K562 (cell line): ENCODE measurements around the gene SLC13A3. TPM values are rescaled to one million over a fixed set of nuclear protein-coding genes. Genes with fewer than 3 reads are reported as not detected.

Experiments
- CBFA2T3 ChIP-seq: fragments of 450-650 bp; IDR thresholded peaks from 2 replicates; pipeline ENCODE4 v1.6.1; 2017
- DDX20 ChIP-seq: fragments of 450-650 bp; IDR thresholded peaks from 2 replicates; pipeline ENCODE4 v1.6.1; 2016; ENCODE audit warnings: missing genetic modification characterization, low read depth, mild to moderate bottlenecking, missing compliant biosample characterization, moderate library complexity
- FOSL1 ChIP-seq: fragments of 200-800 bp; sonication (Bioruptor generic); conservative IDR thresholded peaks from 2 replicates; pipeline ENCODE4 v1.6.1; 2016; ENCODE audit warnings: missing genetic modification characterization, missing compliant biosample characterization
- JUN ChIP-seq, 2 experiments: sonication (generic) in 1 of 2; formaldehyde crosslinking in 1 of 2; IDR thresholded peaks; 2 replicates each; pipeline versions ENCODE4 v1.6.1 to v1.8.0; 2012 to 2022; ENCODE audit warnings: borderline replicate concordance in 2 of 2, mild to moderate bottlenecking in 2 of 2, improper control_type of control experiment in 1 of 2, low read depth in 1 of 2, low read length in 1 of 2, missing genetic modification reagents in 1 of 2
- JUND ChIP-seq, 2 experiments: IDR thresholded peaks; 2 replicates in 1 of 2; 3 replicates in 1 of 2; pipeline ENCODE4 v1.6.1; 2011; ENCODE audit warnings: borderline replicate concordance in 2 of 2, low read depth in 2 of 2, low read length in 2 of 2, improper control_type of control experiment in 1 of 2, missing biosample characterization in 1 of 2, missing genetic modification characterization in 1 of 2, missing genetic modification reagents in 1 of 2
- PURB ChIP-seq: sonication (generic); formaldehyde crosslinking; IDR thresholded peaks from 2 replicates; pipeline ENCODE4 v1.9.0; 2021; ENCODE audit warnings: low read depth, mild to moderate bottlenecking, missing genetic modification reagents
- RNF2 ChIP-seq: sonication (generic); IDR thresholded peaks from 2 replicates; pipeline ENCODE4 v1.6.1; 2016
- TCF3 ChIP-seq: sonication (generic); formaldehyde crosslinking; IDR thresholded peaks from 2 replicates; pipeline ENCODE4 v1.4.0; 2020; ENCODE audit warnings: mild to moderate bottlenecking, missing genetic modification reagents
- TRIM24 ChIP-seq, 2 experiments: fragments of 450-650 bp; IDR thresholded peaks; 2 replicates each; pipeline ENCODE4 v1.6.1; 2016
- ZNF316 ChIP-seq: fragments of 450-650 bp; IDR thresholded peaks from 2 replicates; pipeline ENCODE4 v1.6.1; 2016
- polyA plus RNA-seq, 8 experiments: library from polyadenylated mRNA; depleted of rRNA in 4 of 8; stranded (reverse) in 5 of 8; unstranded in 3 of 8; fragments of >200 nt; fragmentation: Nextera tagmentation in 2 of 8; fragmentation: Illumina TruSeq in 1 of 8; extraction: Ambion mirVana in 2 of 8; extraction: Trizol in 1 of 8; gene quantifications; 2 replicates each; pipeline versions ENCODE4 v1.2.1 to v1.2.3, GENCODE V29; 2011 to 2014; ENCODE audit warnings: inconsistent platforms in 1 of 8, missing spikeins in 1 of 8
- total RNA-seq, 7 experiments: library from RNA; depleted of rRNA in 6 of 7; stranded (reverse); fragments of >200 nt in 6 of 7; fragmentation: Illumina TruSeq in 2 of 7; extraction: Trizol in 2 of 7; gene quantifications; 2 replicates each; pipeline versions ENCODE4 v1.2.1 to v1.2.3, GENCODE V29; 2011 to 2021; ENCODE audit warnings: low replicate concordance in 1 of 7
- TF ChIP-seq, protein P1 (sequence below): fragments of 450-650 bp; IDR thresholded peaks from 2 replicates; pipeline ENCODE4 v1.6.1; 2016; ENCODE audit warnings: low read depth
- TF ChIP-seq, protein P2 (sequence below), 2 experiments: fragments of 450-650 bp in 1 of 2; sonication (generic) in 1 of 2; formaldehyde crosslinking in 1 of 2; IDR thresholded peaks in 1 of 2; conservative IDR thresholded peaks in 1 of 2; 2 replicates each; pipeline versions ENCODE4 v1.6.1 to v1.8.1; 2016 to 2023; ENCODE audit warnings: mild to moderate bottlenecking in 2 of 2, moderate library complexity in 2 of 2, inconsistent platforms in 1 of 2, missing genetic modification reagents in 1 of 2
- TF ChIP-seq, protein P3 (sequence below): fragments of 450-650 bp; IDR thresholded peaks from 2 replicates; pipeline ENCODE4 v1.6.1; 2016; ENCODE audit warnings: antibody characterized with exemption
- TF ChIP-seq, protein P4 (sequence below), 2 experiments: fragments of 450-650 bp; conservative IDR thresholded peaks; 2 replicates each; pipeline ENCODE4 v1.6.1; 2017; ENCODE audit warnings: mild to moderate bottlenecking in 2 of 2, moderate library complexity in 2 of 2

SLC13A3 gene
- total and polyA plus RNA-seq, 9 of the 15 experiments (the other 6 are each of a cell fraction or from before 2014, with no cell fraction given): 5.5 to 16.4 (median 8.5) TPM

DNA sequence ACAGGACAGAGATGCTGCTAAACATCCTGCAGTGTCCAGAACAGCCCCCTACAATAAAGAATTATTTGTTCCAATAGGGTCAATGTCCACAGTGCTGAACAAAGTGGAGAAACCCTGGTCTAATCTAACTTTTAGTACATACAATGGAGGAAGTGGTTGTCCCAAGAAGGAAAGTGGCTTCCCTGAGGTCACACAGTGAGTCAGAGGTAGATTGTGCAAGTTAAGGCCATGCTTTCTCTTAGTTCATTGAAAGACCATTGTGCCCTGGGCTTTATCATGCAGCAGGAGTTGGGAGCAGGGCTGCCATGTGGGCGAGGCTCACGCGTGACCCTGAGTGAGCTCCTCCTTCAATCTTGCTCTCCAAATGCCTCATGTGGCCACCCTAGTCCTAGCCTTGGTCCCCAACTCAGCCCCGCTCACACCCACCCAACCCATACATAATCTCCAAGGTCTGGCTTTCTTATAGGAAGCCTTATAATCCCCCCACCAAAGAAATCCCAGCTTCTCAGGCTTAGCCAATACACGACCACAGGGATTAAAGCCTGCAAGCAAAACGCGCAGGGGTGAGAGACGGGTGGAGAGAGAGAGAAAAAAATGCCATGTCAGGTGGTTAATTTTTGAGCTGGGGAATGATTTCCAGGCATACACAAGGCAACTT, 19.9 kb downstream of the SLC13A3 start (continued):
- TF ChIP-seq, protein P1, sequence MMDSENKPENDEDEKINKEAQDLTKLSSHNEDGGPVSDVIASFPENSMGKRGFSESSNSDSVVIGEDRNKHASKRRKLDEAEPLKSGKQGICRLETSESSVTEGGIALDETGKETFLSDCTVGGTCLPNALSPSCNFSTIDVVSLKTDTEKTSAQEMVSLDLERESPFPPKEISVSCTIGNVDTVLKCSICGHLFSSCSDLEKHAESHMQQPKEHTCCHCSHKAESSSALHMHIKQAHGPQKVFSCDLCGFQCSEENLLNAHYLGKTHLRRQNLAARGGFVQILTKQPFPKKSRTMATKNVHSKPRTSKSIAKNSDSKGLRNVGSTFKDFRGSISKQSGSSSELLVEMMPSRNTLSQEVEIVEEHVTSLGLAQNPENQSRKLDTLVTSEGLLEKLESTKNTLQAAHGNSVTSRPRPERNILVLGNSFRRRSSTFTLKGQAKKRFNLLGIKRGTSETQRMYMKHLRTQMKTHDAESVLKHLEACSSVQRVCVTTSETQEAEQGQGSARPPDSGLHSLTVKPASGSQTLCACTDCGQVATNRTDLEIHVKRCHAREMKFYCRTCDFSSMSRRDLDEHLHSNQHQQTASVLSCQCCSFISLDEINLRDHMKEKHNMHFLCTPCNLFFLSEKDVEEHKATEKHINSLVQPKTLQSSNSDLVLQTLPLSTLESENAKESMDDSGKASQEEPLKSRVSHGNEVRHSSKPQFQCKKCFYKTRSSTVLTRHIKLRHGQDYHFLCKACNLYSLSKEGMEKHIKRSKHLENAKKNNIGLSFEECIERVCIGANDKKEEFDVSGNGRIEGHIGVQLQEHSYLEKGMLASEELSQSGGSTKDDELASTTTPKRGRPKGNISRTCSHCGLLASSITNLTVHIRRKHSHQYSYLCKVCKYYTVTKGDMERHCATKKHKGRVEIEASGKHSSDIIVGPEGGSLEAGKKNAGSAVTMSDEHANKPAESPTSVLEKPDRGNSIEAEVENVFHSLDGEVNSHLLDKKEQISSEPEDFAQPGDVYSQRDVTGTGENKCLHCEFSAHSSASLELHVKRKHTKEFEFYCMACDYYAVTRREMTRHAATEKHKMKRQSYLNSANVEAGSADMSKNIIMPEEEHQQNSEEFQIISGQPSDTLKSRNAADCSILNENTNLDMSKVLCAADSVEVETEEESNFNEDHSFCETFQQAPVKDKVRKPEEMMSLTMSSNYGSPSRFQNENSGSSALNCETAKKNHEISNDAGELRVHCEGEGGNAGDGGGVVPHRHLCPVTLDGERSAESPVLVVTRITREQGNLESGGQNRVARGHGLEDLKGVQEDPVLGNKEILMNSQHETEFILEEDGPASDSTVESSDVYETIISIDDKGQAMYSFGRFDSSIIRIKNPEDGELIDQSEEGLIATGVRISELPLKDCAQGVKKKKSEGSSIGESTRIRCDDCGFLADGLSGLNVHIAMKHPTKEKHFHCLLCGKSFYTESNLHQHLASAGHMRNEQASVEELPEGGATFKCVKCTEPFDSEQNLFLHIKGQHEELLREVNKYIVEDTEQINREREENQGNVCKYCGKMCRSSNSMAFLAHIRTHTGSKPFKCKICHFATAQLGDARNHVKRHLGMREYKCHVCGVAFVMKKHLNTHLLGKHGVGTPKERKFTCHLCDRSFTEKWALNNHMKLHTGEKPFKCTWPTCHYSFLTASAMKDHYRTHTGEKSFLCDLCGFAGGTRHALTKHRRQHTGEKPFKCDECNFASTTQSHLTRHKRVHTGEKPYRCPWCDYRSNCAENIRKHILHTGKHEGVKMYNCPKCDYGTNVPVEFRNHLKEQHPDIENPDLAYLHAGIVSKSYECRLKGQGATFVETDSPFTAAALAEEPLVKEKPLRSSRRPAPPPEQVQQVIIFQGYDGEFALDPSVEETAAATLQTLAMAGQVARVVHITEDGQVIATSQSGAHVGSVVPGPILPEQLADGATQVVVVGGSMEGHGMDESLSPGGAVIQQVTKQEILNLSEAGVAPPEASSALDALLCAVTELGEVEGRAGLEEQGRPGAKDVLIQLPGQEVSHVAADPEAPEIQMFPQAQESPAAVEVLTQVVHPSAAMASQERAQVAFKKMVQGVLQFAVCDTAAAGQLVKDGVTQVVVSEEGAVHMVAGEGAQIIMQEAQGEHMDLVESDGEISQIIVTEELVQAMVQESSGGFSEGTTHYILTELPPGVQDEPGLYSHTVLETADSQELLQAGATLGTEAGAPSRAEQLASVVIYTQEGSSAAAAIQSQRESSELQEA: no peak
- TF ChIP-seq JUND (IDR thresholded peaks at IDR 0.05; ENCODE audit: borderline replicate concordance, low read depth, low read length) (peak; percentile 66), JUND (tag; IDR thresholded peaks at IDR 0.05; ENCODE audit: borderline replicate concordance, low read depth, low read length) (peak; percentile 34; the same call in 1 of the 3 replicates), PURB (CRISPR knock-in tag) (no peak), RNF2 (no peak), TRIM24 (IDR thresholded peaks at IDR 0.05) (peak in 1 of 2 experiments; percentile 58; a peak in 1 of 4 replicates), TCF3 (CRISPR knock-in tag) (peak; percentile 14; the same call in 1 of the 2 replicates), DDX20 (tag) (no peak), FOSL1 (peak; percentile 84), JUN (IDR thresholded peaks at IDR 0.05; ENCODE audit: borderline replicate concordance, low read depth, low read length) (0 out of 2 replicates have a peak, but pooled peaks have one; percentile 36), JUN (CRISPR knock-in tag; IDR thresholded peaks at IDR 0.05; ENCODE audit: borderline replicate concordance) (no peak), CBFA2T3 (peak; percentile 30; the same call in 1 of the 2 replicates), ZNF316 (0 out of 2 replicates have a peak, but pooled peaks have one; percentile 22)
- TF ChIP-seq, protein P2, sequence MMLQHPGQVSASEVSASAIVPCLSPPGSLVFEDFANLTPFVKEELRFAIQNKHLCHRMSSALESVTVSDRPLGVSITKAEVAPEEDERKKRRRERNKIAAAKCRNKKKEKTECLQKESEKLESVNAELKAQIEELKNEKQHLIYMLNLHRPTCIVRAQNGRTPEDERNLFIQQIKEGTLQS (IDR thresholded peaks at IDR 0.05): peak; percentile 57
- TF ChIP-seq, protein P2 (CRISPR knock-in tag; conservative IDR thresholded peaks at IDR 0.05): no peak
- TF ChIP-seq, protein P3, sequence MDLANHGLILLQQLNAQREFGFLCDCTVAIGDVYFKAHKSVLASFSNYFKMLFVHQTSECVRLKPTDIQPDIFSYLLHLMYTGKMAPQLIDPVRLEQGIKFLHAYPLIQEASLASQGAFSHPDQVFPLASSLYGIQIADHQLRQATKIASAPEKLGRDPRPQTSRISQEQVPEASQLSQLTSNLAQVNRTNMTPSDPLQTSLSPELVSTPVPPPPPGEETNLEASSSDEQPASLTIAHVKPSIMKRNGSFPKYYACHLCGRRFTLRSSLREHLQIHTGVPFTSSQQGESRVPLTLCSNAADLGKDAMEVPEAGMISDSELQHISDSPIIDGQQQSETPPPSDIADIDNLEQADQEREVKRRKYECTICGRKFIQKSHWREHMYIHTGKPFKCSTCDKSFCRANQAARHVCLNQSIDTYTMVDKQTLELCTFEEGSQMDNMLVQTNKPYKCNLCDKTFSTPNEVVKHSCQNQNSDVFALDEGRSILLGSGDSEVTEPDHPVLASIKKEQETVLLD: no peak
- TF ChIP-seq, protein P4, sequence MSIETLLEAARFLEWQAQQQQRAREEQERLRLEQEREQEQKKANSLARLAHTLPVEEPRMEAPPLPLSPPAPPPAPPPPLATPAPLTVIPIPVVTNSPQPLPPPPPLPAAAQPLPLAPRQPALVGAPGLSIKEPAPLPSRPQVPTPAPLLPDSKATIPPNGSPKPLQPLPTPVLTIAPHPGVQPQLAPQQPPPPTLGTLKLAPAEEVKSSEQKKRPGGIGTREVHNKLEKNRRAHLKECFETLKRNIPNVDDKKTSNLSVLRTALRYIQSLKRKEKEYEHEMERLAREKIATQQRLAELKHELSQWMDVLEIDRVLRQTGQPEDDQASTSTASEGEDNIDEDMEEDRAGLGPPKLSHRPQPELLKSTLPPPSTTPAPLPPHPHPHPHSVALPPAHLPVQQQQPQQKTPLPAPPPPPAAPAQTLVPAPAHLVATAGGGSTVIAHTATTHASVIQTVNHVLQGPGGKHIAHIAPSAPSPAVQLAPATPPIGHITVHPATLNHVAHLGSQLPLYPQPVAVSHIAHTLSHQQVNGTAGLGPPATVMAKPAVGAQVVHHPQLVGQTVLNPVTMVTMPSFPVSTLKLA (conservative IDR thresholded peaks at IDR 0.05): 0 out of 4 replicates have a peak, but pooled peaks of 1 of the 2 experiments have one; percentile 30
